ENCODE measurements around the gene BMERB1.

GRCh38 chr16:15506441-15506840, 72.1 kb downstream of the BMERB1 start:
- no peak for TF ChIP-seq CTCF (IDR thresholded peaks at IDR 0.05)
- no peak for TF ChIP-seq POLR2A (IDR thresholded peaks at IDR 0.05)
